Kidney (tissue), 14 donors: ENCODE measurements around the gene NECTIN4. TPM values are rescaled to one million over a fixed set of nuclear protein-coding genes. Genes with fewer than 3 reads are reported as not detected.

Experiments
- DNase-seq, 5 donors: peaks; one replicate each; pipeline ENCODE4 v3.0.0-alpha.2; 2013 to 2020
- FAIRE-seq: peaks from 2 replicates; lab custom pipeline; 2012; peaks lifted over from hg19 to GRCh38; lab: Jason Lieb, UNC
- H3K27ac ChIP-seq, 2 donors: one replicate each; pipeline ENCODE4 v1.7.0; 2013; ENCODE audit warnings: low read depth in 2 of 2, low read length in 2 of 2, inconsistent platforms in 1 of 2
- H3K27me3 ChIP-seq: one replicate; pipeline ENCODE4 v1.7.1; 2013; ENCODE audit warnings: low read length, inconsistent platforms; ENCODE audit not compliant: control insufficient read depth, insufficient read depth
- H3K36me3 ChIP-seq, 3 donors: one replicate each; pipeline versions ENCODE4 v1.7.0 to v1.7.1; 2013; ENCODE audit warnings: low read length in 3 of 3, control low read depth in 1 of 3, inconsistent platforms in 1 of 3; ENCODE audit not compliant: insufficient read depth in 3 of 3, control insufficient read depth in 2 of 3
- H3K4me1 ChIP-seq, 3 donors: one replicate each; pipeline versions ENCODE4 v1.7.0 to v1.7.1; 2013; ENCODE audit warnings: low read length in 3 of 3, inconsistent platforms in 1 of 3, low read depth in 1 of 3; ENCODE audit not compliant: control insufficient read depth in 2 of 3, insufficient read depth in 2 of 3
- H3K4me3 ChIP-seq, 3 donors: one replicate each; pipeline versions ENCODE4 v1.7.0 to v1.8.1; 2013; ENCODE audit warnings: low read length in 3 of 3, control low read depth in 1 of 3, inconsistent platforms in 1 of 3
- H3K9ac ChIP-seq, 3 donors: one replicate each; pipeline versions ENCODE4 v1.7.0 to v1.7.1; 2013; ENCODE audit warnings: low read length in 3 of 3, control low read depth in 1 of 3, inconsistent platforms in 1 of 3
- H3K9me3 ChIP-seq, 3 donors: one replicate each; pipeline versions ENCODE4 v1.7.0 to v1.7.1; 2013; ENCODE audit warnings: low read length in 3 of 3, control low read depth in 1 of 3, inconsistent platforms in 1 of 3; ENCODE audit not compliant: control insufficient read depth in 2 of 3, insufficient read depth in 1 of 3
- CTCF ChIP-seq: IDR thresholded peaks from 3 replicates; pipeline ENCODE4 v1.5.1; 2012; ENCODE audit warnings: mild to moderate bottlenecking, moderate library complexity, borderline replicate concordance; ENCODE audit not compliant: insufficient read depth; ENCODE audit errors: extremely low read depth
- intact Hi-C: fragments of 100-400 bp; cut with DNase I; formaldehyde crosslinking; loops from one replicate; pipeline ENCODE4 v1.11.1; 2022
- polyA plus RNA-seq: library from polyadenylated mRNA; stranded (reverse); fragments of 350-450 nt; fragmentation: Illumina TruSeq; extraction: RNeasy Lipid Tissue Mini Kit (QIAGEN cat#74804); gene quantifications from one replicate; pipeline ENCODE4 v1.2.3, GENCODE V29; 2014; ENCODE audit warnings: low read depth, low replicate concordance; ENCODE audit not compliant: insufficient read depth
- total RNA-seq: library from RNA; stranded (reverse); fragmentation: NEBNext Ultra II Directional; extraction: Animal tissue kit (Norgen Biotek cat#: 25700); gene quantifications from one replicate; pipeline ENCODE4 v1.2.1, GENCODE V29; 2021
- donor health status: control.
- donor health status: control.
- donor health status: control.
- donor health status: control.
- donor health status: control.
- donor health status: DM: yes; HTN: yes; CAD: no.
- donor health status: Normal renal cell carcinoma (clear cell type).

The NECTIN4 gene
- total and polyA plus RNA-seq, 2 donors from 2014 or later, result 2.7 to 12.8 TPM

DNA sequence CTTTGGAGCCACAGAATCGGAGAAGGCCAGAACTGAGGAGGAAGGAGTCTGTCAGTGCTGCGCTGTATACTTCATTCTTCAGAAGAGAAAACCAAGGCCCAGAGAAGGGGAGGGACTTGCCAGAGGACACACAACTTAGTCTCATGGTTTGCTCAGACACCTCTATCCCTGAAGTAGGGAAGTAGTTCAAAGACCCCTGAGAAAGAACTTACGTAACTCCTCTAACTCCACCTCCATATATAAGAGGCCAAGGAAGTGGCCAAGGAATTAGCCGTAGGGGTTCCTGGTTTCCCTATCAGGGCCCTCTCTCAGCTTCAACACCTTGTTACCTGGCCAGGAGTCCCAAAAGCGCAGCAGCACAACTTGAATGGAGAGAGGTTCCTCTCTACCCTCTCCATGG is 580 bp upstream of the NECTIN4 start:
- peaks cover 0 to 9% (median 4%) of the 10 kb centered on the region in 3 donors for H3K4me1 ChIP-seq
- no peak for FAIRE-seq
- intact Hi-C loops, result loop anchor here (5.0 kb wide), 1 partner anchor 88 kb away; no protein-coding TSS in a partner anchor

GRCh38 chr1:161088587-161089110 is 709 bp downstream of the NECTIN4 start:
- Histone ChIP-seq H3K9ac (peak overlapping the region in 2 of 3 donors; percentile 24 to 44), H3K9me3 (no peaks in the 10 kb centered on the region), H3K27me3 (no peaks in the 10 kb centered on the region), H3K36me3 (no peaks in the 10 kb centered on the region), H3K27ac (peak overlapping the region; percentile 69 to 72), H3K4me3 (peak overlapping the region in 2 of 3 donors; percentile 34 to 45), H3K4me1 (peaks cover 0 to 9% (median 7%) of the 10 kb centered on the region in 3 donors)
- DNase-seq (no peak), FAIRE-seq (no peak)
- intact Hi-C loops, result loop anchor here (5.0 kb wide), 1 partner anchor 86 kb away; no protein-coding TSS in a partner anchor
- no peak for TF ChIP-seq CTCF

More for the DNA sequence above, 580 bp upstream of the NECTIN4 start:
- no peaks in the 10 kb centered on the region for H3K36me3 ChIP-seq
- no peaks in the 10 kb centered on the region for H3K27me3 ChIP-seq
- H3K4me3 ChIP-seq, result no peak overlapping the region
- no peaks in the 10 kb centered on the region for H3K9me3 ChIP-seq
- peak overlapping the region in 1 of 2 donors; percentile 49 for H3K27ac ChIP-seq
- H3K9ac ChIP-seq, result no peak overlapping the region
- no peak for TF ChIP-seq CTCF
- no peak for DNase-seq

DNA sequence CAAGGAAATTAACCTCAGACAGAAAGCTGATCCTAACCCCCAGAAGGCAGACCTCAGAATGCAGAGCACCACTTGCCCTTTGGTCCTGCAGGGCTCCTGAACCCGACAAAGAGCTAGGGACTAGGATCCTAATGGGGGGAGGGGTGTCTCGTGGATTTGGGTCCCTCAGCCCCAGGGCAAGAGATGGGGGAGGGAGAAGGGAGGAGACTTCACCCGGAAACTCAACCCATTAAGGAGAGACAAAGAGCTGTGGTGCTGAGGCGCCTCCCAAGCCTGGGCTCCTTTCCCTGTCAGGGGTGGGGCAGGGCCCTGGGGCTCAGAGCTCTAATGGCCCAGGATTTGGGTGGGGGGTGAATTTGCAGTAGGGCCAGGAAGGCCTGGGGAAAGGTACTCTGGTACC is 2.9 kb downstream of the NECTIN4 start:
- peaks cover 0 to 9% (median 7%) of the 10 kb centered on the region in 3 donors for H3K4me1 ChIP-seq
- intact Hi-C loops, result loop anchor here (5.0 kb wide), 1 partner anchor 84 kb away; no protein-coding TSS in a partner anchor
- H3K9ac ChIP-seq, result no peak overlapping the region
- H3K27ac ChIP-seq, result no peak overlapping the region
- no peaks in the 10 kb centered on the region for H3K27me3 ChIP-seq
- DNase-seq (no peak), FAIRE-seq (no peak)
- TF ChIP-seq CTCF, result no peak
- no peaks in the 10 kb centered on the region for H3K9me3 ChIP-seq
- H3K36me3 ChIP-seq, result no peaks in the 10 kb centered on the region
- H3K4me3 ChIP-seq, result no peak overlapping the region
